Fibroblast of villous mesenchyme (primary cell): Measurements from ENCODE around the gene KRT2. TPM values are rescaled to one million over a fixed set of nuclear protein-coding genes. Genes with fewer than 3 reads are reported as not detected.

Experiments used
- DNase-seq: peaks from one replicate; pipeline ENCODE4 v3.0.0-alpha.2; 2010; ENCODE audit warnings: low read depth
- H3K4me3 ChIP-seq: 2 replicates; pipeline ENCODE4 v1.5.1; 2011; ENCODE audit warnings: low read depth, mild to moderate bottlenecking, low read length
- CTCF ChIP-seq: IDR thresholded peaks from 2 replicates; pipeline ENCODE4 v1.5.1; 2012; ENCODE audit warnings: low read depth, mild to moderate bottlenecking, low read length; ENCODE audit not compliant: insufficient read depth
- total RNA-seq: library from RNA; depleted of rRNA; stranded (reverse); fragments of >200 nt; gene quantifications from 2 replicates; pipeline ENCODE4 v1.2.3, GENCODE V29; 2012

The KRT2 gene
- total RNA-seq, 1 donor: not detected

- no peak for TF ChIP-seq CTCF
These were observed 51.5 kb downstream of the KRT2 start for GRCh38 chr12:52600475-52600874.

DNA sequence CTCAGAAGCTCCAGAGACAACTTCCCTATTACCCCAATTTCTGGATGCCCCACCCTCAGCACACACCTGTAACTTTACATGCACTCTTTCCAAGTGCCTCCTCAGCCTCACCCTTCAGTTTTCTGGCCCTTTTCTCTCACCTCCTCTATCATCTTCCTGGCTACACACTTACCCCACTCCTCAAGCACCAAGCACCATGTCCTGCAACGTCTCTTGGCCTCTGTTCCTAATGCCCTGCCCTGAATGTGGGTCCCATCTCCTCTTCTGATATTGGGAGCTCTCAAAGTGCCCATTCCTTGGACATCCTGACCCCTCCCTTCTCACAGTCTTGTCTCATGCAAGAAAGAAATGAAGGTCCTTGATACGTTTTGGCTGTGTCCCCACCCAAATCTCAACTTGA, 51.9 kb downstream of the KRT2 start:
- no peak for TF ChIP-seq CTCF
- no peak for DNase-seq
- H3K4me3 ChIP-seq: no peak overlapping the region

More at GRCh38 chr12:52600475-52600874, 51.5 kb downstream of the KRT2 start:
- DNase-seq: no peak
- H3K4me3 ChIP-seq: no peak overlapping the region

DNA sequence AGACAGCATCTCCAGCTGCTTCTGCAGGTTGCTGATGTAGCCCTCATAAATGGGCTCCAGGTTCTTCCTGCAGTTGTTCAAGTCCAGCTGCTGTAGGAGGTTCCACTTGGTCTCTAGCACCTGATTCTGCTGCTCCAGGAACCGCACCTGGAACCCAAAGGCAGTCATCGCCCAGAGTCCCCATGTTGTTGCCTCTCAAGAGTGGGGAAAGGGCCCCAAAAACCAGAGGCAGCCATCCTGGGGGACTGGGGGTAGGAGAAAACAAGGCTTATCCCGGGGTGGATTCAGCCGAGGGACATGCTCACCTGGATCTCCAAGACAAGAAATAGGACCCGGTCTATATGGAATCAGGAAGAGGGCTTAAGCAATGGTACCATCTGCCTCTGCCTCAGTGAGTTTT, 53.0 kb downstream of the KRT2 start:
- H3K4me3 ChIP-seq: no peak overlapping the region

More for the DNA sequence above, 53.0 kb downstream of the KRT2 start:
- no peak for TF ChIP-seq CTCF
- DNase-seq: no peak

Other genes with a start within 250 kb of the KRT2 start
- not detected in 2 replicates for gene KRT82, start 245.9 kb downstream of the KRT2 start, total RNA-seq
- gene KRT75, start 217.8 kb downstream of the KRT2 start, total RNA-seq: not detected in 2 replicates
- not detected in 2 replicates for gene KRT6B, start 200.1 kb downstream of the KRT2 start, total RNA-seq
- not detected in 2 replicates for gene KRT6C, start 178.4 kb downstream of the KRT2 start, total RNA-seq
- gene KRT6A, start 159.0 kb downstream of the KRT2 start, total RNA-seq: not detected in 2 replicates
- gene KRT5, start 131.8 kb downstream of the KRT2 start, total RNA-seq: under 0.01 and 0.32 TPM in 2 replicates
- gene KRT71, start 99.1 kb downstream of the KRT2 start, total RNA-seq: not detected in 2 replicates
- gene KRT74, start 78.4 kb downstream of the KRT2 start, total RNA-seq: not detected in 2 replicates
- not detected in 2 replicates for gene KRT72, start 50.7 kb downstream of the KRT2 start, total RNA-seq
- gene KRT73, start 33.7 kb downstream of the KRT2 start, total RNA-seq: not detected in 2 replicates
- gene KRT1, start 28.2 kb upstream of the KRT2 start, total RNA-seq: not detected in 2 replicates
- gene KRT77, start 51.3 kb upstream of the KRT2 start, total RNA-seq: not detected in 2 replicates
- gene KRT76, start 125.1 kb upstream of the KRT2 start, total RNA-seq: not detected in 2 replicates
- gene KRT3, start 143.9 kb upstream of the KRT2 start, total RNA-seq: not detected in 2 replicates
- not detected in 2 replicates for gene KRT4, start 161.9 kb upstream of the KRT2 start, total RNA-seq
- gene KRT79, start 182.1 kb upstream of the KRT2 start, total RNA-seq: not detected in 2 replicates
- not detected in 2 replicates for gene KRT78, start 196.8 kb upstream of the KRT2 start, total RNA-seq